Spleen (tissue), 11 donors: Measurements from ENCODE around the gene ROGDI. TPM values are rescaled to one million over a fixed set of nuclear protein-coding genes. Genes with fewer than 3 reads are reported as not detected.

Source experiments
- DNase-seq: peaks from one replicate; pipeline ENCODE4 v3.0.0-alpha.2; 2020
- H3K27ac ChIP-seq, 8 donors: fragments of 200-600 bp; sonication (generic) in 7 of 8; 1 replicate in 4 of 8; 2 replicates in 4 of 8; pipeline versions ENCODE4 v1.5.0 to v1.8.0; 2016 to 2021; ENCODE audit warnings: inconsistent platforms in 4 of 8, mild to moderate bottlenecking in 4 of 8, moderate library complexity in 1 of 8
- H3K27me3 ChIP-seq, 7 donors: fragments of 200-600 bp; sonication (generic) in 6 of 7; replicated peaks in 1 of 7; 1 replicate in 4 of 7; 2 replicates in 3 of 7; pipeline versions ENCODE4 v1.5.0 to v1.8.0; 2016 to 2021; ENCODE audit warnings: inconsistent platforms in 3 of 7, mild to moderate bottlenecking in 1 of 7
- H3K36me3 ChIP-seq, 6 donors: fragments of 200-600 bp; sonication (generic) in 5 of 6; 1 replicate in 4 of 6; 2 replicates in 2 of 6; pipeline versions ENCODE4 v1.5.0 to v1.8.0; 2016 to 2021; ENCODE audit warnings: inconsistent platforms in 2 of 6
- H3K4me1 ChIP-seq, 6 donors: fragments of 200-600 bp; sonication (generic) in 5 of 6; 1 replicate in 3 of 6; 2 replicates in 3 of 6; pipeline versions ENCODE4 v1.5.0 to v1.8.0; 2016 to 2021; ENCODE audit warnings: inconsistent platforms in 3 of 6
- H3K4me3 ChIP-seq, 8 donors: fragments of 200-600 bp; sonication (generic) in 7 of 8; 1 replicate in 4 of 8; 2 replicates in 4 of 8; pipeline versions ENCODE4 v1.5.0 to v1.8.0; 2016 to 2021; ENCODE audit warnings: inconsistent platforms in 4 of 8, mild to moderate bottlenecking in 4 of 8, moderate library complexity in 2 of 8
- H3K9me3 ChIP-seq, 8 donors: fragments of 200-600 bp; sonication (generic) in 7 of 8; 1 replicate in 4 of 8; 2 replicates in 4 of 8; pipeline versions ENCODE4 v1.5.0 to v1.8.0; 2016 to 2021; ENCODE audit warnings: inconsistent platforms in 4 of 8
- CTCF ChIP-seq, 11 experiments: fragments of 200-600 bp in 7 of 11; fragments of 450-650 bp in 4 of 11; sonication (generic) in 4 of 11; IDR thresholded peaks in 8 of 11; conservative IDR thresholded peaks in 3 of 11; 1 replicate in 7 of 11; 2 replicates in 4 of 11; pipeline versions ENCODE4 v1.4.0 to v1.8.0; 2016 to 2021; ENCODE audit warnings: antibody characterized with exemption in 11 of 11, inconsistent platforms in 4 of 11, mild to moderate bottlenecking in 1 of 11
- POLR2A ChIP-seq, 3 donors: fragments of 450-650 bp; IDR thresholded peaks; one replicate each; pipeline ENCODE4 v1.5.1; 2017; ENCODE audit warnings: antibody characterized with exemption in 3 of 3, mild to moderate bottlenecking in 1 of 3
- POLR2AphosphoS5 ChIP-seq, 3 donors: sonication (generic); formaldehyde crosslinking; IDR thresholded peaks; one replicate each; pipeline ENCODE4 v1.5.1; 2017; ENCODE audit warnings: antibody characterized with exemption in 3 of 3
- WGBS, 5 donors: extraction: QIAGEN DNeasy Blood & Tissue Kit in 3 of 5; methylation state at CpG; one replicate each; pipeline versions ENCODE4 v1.1.5 to v1.1.7; 2013 to 2018; 5-methylcytosine and 5-hydroxymethylcytosine counted together
- intact Hi-C: fragments of 100-400 bp; cut with DNase I; formaldehyde crosslinking; loops from one replicate; pipeline ENCODE4 v1.15.0; 2023; ENCODE audit warnings: low total_unique reads
- polyA plus RNA-seq, 3 donors: library from polyadenylated mRNA; stranded (reverse); fragments of 200-250 nt; gene quantifications; one replicate each; pipeline ENCODE4 v1.2.1, GENCODE V29; 2013
- total RNA-seq, 7 donors: library from RNA; depleted of rRNA in 3 of 7; stranded (reverse); fragments of >200 nt in 3 of 7; fragmentation: NEBNext Ultra II Directional in 4 of 7; extraction: Animal tissue kit (Norgen Biotek cat#: 25700) in 4 of 7; gene quantifications; one replicate each; pipeline versions ENCODE4 v1.1.0 to v1.2.1, GENCODE V29; 2016 to 2021
- donor health status: healthy with polysubstance abuse.
- donor health status: DM: no; HTN: no; CAD: no; lungs with moderate emphysema.
- donor health status: DM: no; HTN: no; CAD: no.
- donor health status: Bipolar disorder and iron deficiency.
- donor health status: healthy.
- donor health status: DM: no; HTN: no; CAD: no.
- donor health status: DM: yes; HTN: yes; CAD: no.

ROGDI gene
- total and polyA plus RNA-seq, 10 donors: 24.6 to 47.5 (median 31.9) TPM

- peak overlapping the region; percentile 62 to 95 (median 90) for H3K27ac ChIP-seq
- 0 to 1% (median 0%) methylated on average over 36 to 59 of the region's 59 CpGs for WGBS, 5 donors
- peak overlapping the region; percentile 55 to 99 (median 93) for H3K4me3 ChIP-seq
- DNase-seq: peak; percentile 97
- H3K9me3 ChIP-seq: no peaks in the 10 kb centered on the region
- intact Hi-C loops: loop anchor here (5.0 kb wide), 1 partner anchor 35 kb away; the partner anchor contains the start of gene ZNF500
- H3K4me1 ChIP-seq: peaks cover 19 to 42% (median 33%) of the 10 kb centered on the region in 6 donors
- TF ChIP-seq CTCF (IDR thresholded peaks at IDR 0.05 in 8 of 11, conservative IDR thresholded peaks at IDR 0.05 in 3 of 11) (peak in 9 of 11 experiments; percentile 23 to 65 (median 49)), POLR2A (IDR thresholded peaks at IDR 0.05) (no peak), POLR2AphosphoS5 (IDR thresholded peaks at IDR 0.05) (peak; percentile 69 to 85 (median 75))
- H3K36me3 ChIP-seq: peaks cover 0 to 64% (median 43%) of the 10 kb centered on the region in 6 donors
- no peaks in the 10 kb centered on the region for H3K27me3 ChIP-seq
Measured at GRCh38 chr16:4802659-4803287, 340 bp upstream of the ROGDI start.

GRCh38 chr16:4801051-4801961, 1.1 kb downstream of the ROGDI start:
- peak; percentile 81 for DNase-seq
- Histone ChIP-seq H3K36me3 (peaks cover 0 to 64% (median 39%) of the 10 kb centered on the region in 6 donors), H3K4me1 (peaks cover 19 to 42% (median 33%) of the 10 kb centered on the region in 6 donors), H3K27me3 (no peaks in the 10 kb centered on the region), H3K9me3 (no peaks in the 10 kb centered on the region), H3K4me3 (peak overlapping the region; percentile 55 to 99 (median 93)), H3K27ac (peak overlapping the region; percentile 74 to 95 (median 90))
- intact Hi-C loops: loop anchor here (5.0 kb wide), 1 partner anchor 34 kb away; the partner anchor contains the start of gene ZNF500
- 54 to 66% (median 58%) methylated on average over 25 to 29 of the region's 29 CpGs for WGBS, 5 donors
- TF ChIP-seq POLR2A (IDR thresholded peaks at IDR 0.05) (no peak), POLR2AphosphoS5 (IDR thresholded peaks at IDR 0.05) (no peak), CTCF (IDR thresholded peaks at IDR 0.05 in 8 of 11, conservative IDR thresholded peaks at IDR 0.05 in 3 of 11) (no peak)

GRCh38 chr16:4800290-4801041, 2.0 kb downstream of the ROGDI start:
- Histone ChIP-seq H3K27me3 (no peaks in the 10 kb centered on the region), H3K4me3 (peak overlapping the region in 4 of 8 donors; percentile 7 to 98 (median 87)), H3K36me3 (peaks cover 0 to 64% (median 31%) of the 10 kb centered on the region in 6 donors), H3K27ac (peak overlapping the region in 6 of 8 donors; percentile 55 to 95 (median 91)), H3K9me3 (no peaks in the 10 kb centered on the region), H3K4me1 (peaks cover 19 to 42% (median 33%) of the 10 kb centered on the region in 6 donors)
- TF ChIP-seq POLR2AphosphoS5 (IDR thresholded peaks at IDR 0.05) (peak; percentile 63 to 81 (median 79)), CTCF (IDR thresholded peaks at IDR 0.05 in 8 of 11, conservative IDR thresholded peaks at IDR 0.05 in 3 of 11) (no peak), POLR2A (IDR thresholded peaks at IDR 0.05) (no peak)
- DNase-seq: peak; percentile 91
- intact Hi-C loops: loop anchor here (5.0 kb wide), 1 partner anchor 33 kb away; the partner anchor contains the start of gene ZNF500
- 31 to 55% (median 38%) methylated on average over 9 to 17 of the region's 17 CpGs for WGBS, 5 donors
